GM06990 (cell line): Measurements from ENCODE around the gene MRPL46.

Experiments used
- DNase-seq: peaks from one replicate; pipeline ENCODE4 v3.0.0-alpha.2; 2011; ENCODE audit not compliant: insufficient read length; ENCODE audit errors: extremely low read depth
- H3K27me3 ChIP-seq: replicated peaks from 2 replicates; pipeline ENCODE4 v1.6.0; 2011; ENCODE audit warnings: low read length; ENCODE audit not compliant: control insufficient read depth, insufficient read depth
- H3K36me3 ChIP-seq: 2 replicates; pipeline ENCODE4 v1.5.1; 2011; ENCODE audit warnings: low read length; ENCODE audit not compliant: control insufficient read depth, insufficient read depth
- H3K4me3 ChIP-seq: replicated peaks from 2 replicates; pipeline ENCODE4 v1.5.1; 2011; ENCODE audit warnings: low read depth, mild to moderate bottlenecking, control low read depth, low read length
- CTCF ChIP-seq: IDR thresholded peaks from 2 replicates; pipeline ENCODE4 v1.5.1; 2011; ENCODE audit warnings: low read length, control low read depth, mild to moderate bottlenecking, inconsistent platforms; ENCODE audit not compliant: insufficient read depth, poor library complexity, severe bottlenecking

The MRPL46 gene

GRCh38 chr15:88428053-88428452, 39.1 kb downstream of the MRPL46 start:
- DNase-seq = no peak
- Histone ChIP-seq H3K27me3 (peaks cover 4% of the 10 kb centered on the region), H3K4me3 (no peak overlapping the region), H3K36me3 (no peaks in the 10 kb centered on the region)
- no peak for TF ChIP-seq CTCF

- H3K36me3 ChIP-seq = no peaks in the 10 kb centered on the region
- TF ChIP-seq CTCF = no peak
- no peak for DNase-seq
- H3K4me3 ChIP-seq = no peak overlapping the region
- H3K27me3 ChIP-seq = peaks cover 4% of the 10 kb centered on the region
Measured at GRCh38 chr15:88426304-88426703, 40.9 kb downstream of the MRPL46 start.

GRCh38 chr15:88423331-88423730, 43.9 kb downstream of the MRPL46 start:
- H3K27me3 ChIP-seq = no peaks in the 10 kb centered on the region; the same call in none of the 2 replicates
- no peak for TF ChIP-seq CTCF
- no peaks in the 10 kb centered on the region for H3K36me3 ChIP-seq
- DNase-seq = no peak
- H3K4me3 ChIP-seq = no peak overlapping the region

GRCh38 chr15:88419830-88420229, 47.4 kb downstream of the MRPL46 start:
- no peaks in the 10 kb centered on the region for H3K36me3 ChIP-seq
- TF ChIP-seq CTCF = no peak
- no peak for DNase-seq
- no peaks in the 10 kb centered on the region; the same call in 1 of the 2 replicates for H3K27me3 ChIP-seq
- H3K4me3 ChIP-seq = no peak overlapping the region
